Breast epithelium (tissue), 4 donors: ENCODE data around the gene SNAP25. TPM values are rescaled to one million over a fixed set of nuclear protein-coding genes. Genes with fewer than 3 reads are reported as not detected.

Experiments used
- DNase-seq, 2 donors: peaks; one replicate each; pipeline ENCODE4 v3.0.0-alpha.2; 2019; ENCODE audit warnings: low spot score in 2 of 2
- H3K27ac ChIP-seq, 2 donors: fragments of 200-600 bp; sonication (generic) in 1 of 2; one replicate each; pipeline ENCODE4 v1.5.1; 2016 to 2019; ENCODE audit warnings: mild to moderate bottlenecking in 1 of 2
- H3K27me3 ChIP-seq, 2 donors: fragments of 200-600 bp; sonication (generic) in 1 of 2; one replicate each; pipeline versions ENCODE4 v1.5.1 to v1.6.0; 2017 to 2019; ENCODE audit warnings: control low read depth in 1 of 2, mild to moderate bottlenecking in 1 of 2
- H3K36me3 ChIP-seq: fragments of 200-600 bp; one replicate; pipeline ENCODE4 v1.5.1; 2019
- H3K4me1 ChIP-seq, 2 donors: fragments of 200-600 bp; sonication (generic); one replicate each; pipeline ENCODE4 v1.5.1; 2016 to 2019; ENCODE audit warnings: control low read depth in 1 of 2
- H3K4me3 ChIP-seq, 3 donors: fragments of 200-600 bp; sonication (generic); 1 replicate in 2 of 3; 2 replicates in 1 of 3; pipeline ENCODE4 v1.5.1; 2016 to 2019; ENCODE audit warnings: mild to moderate bottlenecking in 3 of 3, moderate library complexity in 2 of 3
- H3K9me3 ChIP-seq, 2 donors: fragments of 200-600 bp; sonication (generic) in 1 of 2; one replicate each; pipeline ENCODE4 v1.5.1; 2016 to 2019; ENCODE audit warnings: control low read depth in 1 of 2
- CTCF ChIP-seq, 3 donors: fragments of 450-650 bp; IDR thresholded peaks; one replicate each; pipeline ENCODE4 v1.5.1; 2016 to 2017; ENCODE audit warnings: antibody characterized with exemption in 3 of 3, mild to moderate bottlenecking in 3 of 3, moderate library complexity in 3 of 3
- POLR2A ChIP-seq: fragments of 450-650 bp; IDR thresholded peaks from one replicate; pipeline ENCODE4 v1.6.1; 2016; ENCODE audit warnings: antibody characterized with exemption, mild to moderate bottlenecking, moderate library complexity
- POLR2AphosphoS5 ChIP-seq, 3 donors: sonication (generic); formaldehyde crosslinking; IDR thresholded peaks; one replicate each; pipeline ENCODE4 v1.6.1; 2017; ENCODE audit warnings: antibody characterized with exemption in 3 of 3
- intact Hi-C: fragments of 100-400 bp; cut with DNase I; formaldehyde crosslinking; loops from one replicate; pipeline ENCODE4 v1.15.1; 2023; ENCODE audit warnings: low total_unique reads
- total RNA-seq, 3 donors: library from RNA; depleted of rRNA; stranded (reverse); fragments of >200 nt; gene quantifications; one replicate each; pipeline ENCODE4 v1.1.0, GENCODE V29; 2016

SNAP25 gene
- total RNA-seq, 3 donors from 2014 or later = 0.32 to 1.6 (median 1.6) TPM

GRCh38 chr20:10321138-10321717 lies 102.6 kb downstream of the SNAP25 start:
- peaks cover 0 to 9% of the 10 kb centered on the region in 2 donors for H3K9me3 ChIP-seq
- H3K4me1 ChIP-seq = no peaks in the 10 kb centered on the region
- H3K27ac ChIP-seq = no peak overlapping the region
- DNase-seq = no peak
- no peaks in the 10 kb centered on the region for H3K36me3 ChIP-seq
- no peaks in the 10 kb centered on the region for H3K27me3 ChIP-seq
- intact Hi-C loops = loop anchor here (5.0 kb wide), 1 partner anchor 281 kb away; no protein-coding TSS in a partner anchor
- TF ChIP-seq POLR2AphosphoS5 (IDR thresholded peaks at IDR 0.05) (no peak), POLR2A (no peak), CTCF (IDR thresholded peaks at IDR 0.05) (no peak)
- no peak overlapping the region for H3K4me3 ChIP-seq

GRCh38 chr20:10322073-10323012 lies 103.7 kb downstream of the SNAP25 start:
- H3K9me3 ChIP-seq = no peaks in the 10 kb centered on the region
- H3K27ac ChIP-seq = no peak overlapping the region
- intact Hi-C loops = loop anchor here (5.0 kb wide), 1 partner anchor 280 kb away; no protein-coding TSS in a partner anchor
- no peaks in the 10 kb centered on the region for H3K4me1 ChIP-seq
- DNase-seq = no peak
- no peak for TF ChIP-seq POLR2A
- no peak for TF ChIP-seq POLR2AphosphoS5 (IDR thresholded peaks at IDR 0.05)
- TF ChIP-seq CTCF (IDR thresholded peaks at IDR 0.05) = no peak
- H3K36me3 ChIP-seq = no peaks in the 10 kb centered on the region
- no peak overlapping the region for H3K4me3 ChIP-seq
- no peaks in the 10 kb centered on the region for H3K27me3 ChIP-seq

GRCh38 chr20:10323729-10324128 lies 105.1 kb downstream of the SNAP25 start:
- no peak overlapping the region for H3K4me3 ChIP-seq
- H3K36me3 ChIP-seq = no peaks in the 10 kb centered on the region

GRCh38 chr20:10324198-10324847 lies 105.7 kb downstream of the SNAP25 start:
- DNase-seq = no peak

More at GRCh38 chr20:10323729-10324128, 105.1 kb downstream of the SNAP25 start:
- no peaks in the 10 kb centered on the region for H3K9me3 ChIP-seq
- H3K27ac ChIP-seq = no peak overlapping the region
- no peak for TF ChIP-seq POLR2AphosphoS5 (IDR thresholded peaks at IDR 0.05)
- TF ChIP-seq CTCF (IDR thresholded peaks at IDR 0.05) = no peak
- TF ChIP-seq POLR2A = no peak
- no peaks in the 10 kb centered on the region for H3K4me1 ChIP-seq
- no peaks in the 10 kb centered on the region for H3K27me3 ChIP-seq
- DNase-seq = no peak
- intact Hi-C loops = loop anchor here (5.0 kb wide), 1 partner anchor 279 kb away; no protein-coding TSS in a partner anchor

More at GRCh38 chr20:10324198-10324847, 105.7 kb downstream of the SNAP25 start:
- TF ChIP-seq CTCF (IDR thresholded peaks at IDR 0.05) = no peak
- TF ChIP-seq POLR2A = no peak
- no peak for TF ChIP-seq POLR2AphosphoS5 (IDR thresholded peaks at IDR 0.05)
- Histone ChIP-seq H3K36me3 (no peaks in the 10 kb centered on the region), H3K4me1 (no peaks in the 10 kb centered on the region), H3K4me3 (no peak overlapping the region), H3K27me3 (no peaks in the 10 kb centered on the region), H3K9me3 (no peaks in the 10 kb centered on the region), H3K27ac (no peak overlapping the region)
- intact Hi-C loops = loop anchor here (5.0 kb wide), 1 partner anchor 278 kb away; no protein-coding TSS in a partner anchor
